Hepatocyte (in vitro differentiated cells): ENCODE measurements around the gene KLRF2. TPM values are rescaled to one million over a fixed set of nuclear protein-coding genes. Genes with fewer than 3 reads are reported as not detected.

Experiments
- DNase-seq: peaks from one replicate; pipeline ENCODE4 v3.0.0-alpha.2; 2016; ENCODE audit warnings: low spot score
- H2AFZ ChIP-seq: fragments of 200-600 bp; sonication (generic); 2 replicates; pipeline ENCODE4 v1.6.0; 2016; ENCODE audit warnings: antibody characterized with exemption, mild to moderate bottlenecking
- H3K27ac ChIP-seq: fragments of 200-600 bp; sonication (generic); 2 replicates; pipeline ENCODE4 v1.5.1; 2016; ENCODE audit warnings: mild to moderate bottlenecking
- H3K27me3 ChIP-seq: fragments of 200-600 bp; sonication (generic); 2 replicates; pipeline ENCODE4 v1.6.1; 2016
- H3K36me3 ChIP-seq: fragments of 200-600 bp; sonication (generic); replicated peaks from 2 replicates; pipeline ENCODE4 v1.5.1; 2016; ENCODE audit warnings: low read depth; ENCODE audit not compliant: insufficient read depth
- H3K4me1 ChIP-seq: fragments of 200-600 bp; sonication (generic); 2 replicates; pipeline ENCODE4 v1.5.1; 2016; ENCODE audit warnings: mild to moderate bottlenecking, moderate library complexity; ENCODE audit not compliant: insufficient read depth
- H3K4me2 ChIP-seq: fragments of 200-600 bp; sonication (generic); 2 replicates; pipeline ENCODE4 v1.6.0; 2016
- H3K4me3 ChIP-seq: fragments of 200-600 bp; sonication (generic); 2 replicates; pipeline ENCODE4 v1.5.1; 2016; ENCODE audit warnings: mild to moderate bottlenecking
- H3K79me2 ChIP-seq: fragments of 200-600 bp; sonication (generic); 2 replicates; pipeline ENCODE4 v1.6.0; 2017; ENCODE audit warnings: mild to moderate bottlenecking
- H3K9me2 ChIP-seq: fragments of 200-600 bp; sonication (generic); replicated peaks from 2 replicates; pipeline ENCODE4 v1.6.0; 2017; ENCODE audit warnings: mild to moderate bottlenecking; ENCODE audit not compliant: insufficient read depth
- H3K9me3 ChIP-seq: fragments of 200-600 bp; sonication (generic); 2 replicates; pipeline ENCODE4 v1.5.1; 2016; ENCODE audit warnings: low read depth, mild to moderate bottlenecking
- H4K20me1 ChIP-seq: fragments of 200-600 bp; sonication (generic); 2 replicates; pipeline ENCODE4 v1.6.0; 2016; ENCODE audit warnings: mild to moderate bottlenecking; ENCODE audit not compliant: insufficient read depth, poor library complexity, severe bottlenecking
- EZH2 ChIP-seq: fragments of 200-600 bp; sonication (generic); IDR thresholded peaks from 2 replicates; pipeline ENCODE4 v1.6.1; 2016; ENCODE audit warnings: antibody characterized with exemption, mild to moderate bottlenecking, borderline replicate concordance
- EZH2phosphoT487 ChIP-seq: fragments of 200-600 bp; sonication (generic); IDR thresholded peaks from one replicate; pipeline ENCODE4 v1.6.1; 2018; ENCODE audit warnings: antibody characterized with exemption, mild to moderate bottlenecking, low read depth, moderate library complexity; ENCODE audit not compliant: unreplicated experiment, severe bottlenecking
- WGBS: methylation state at CpG from one replicate; pipeline ENCODE4 v1.1.6; 2016; ENCODE audit warnings: low lambda C conversion rate; ENCODE audit errors: missing lambda C conversion rate; 5-methylcytosine and 5-hydroxymethylcytosine counted together
- polyA plus RNA-seq: library from polyadenylated mRNA; unstranded; fragments of >200 nt; fragmentation: Nextera tagmentation; extraction: Ambion mirVana; gene quantifications from 2 replicates; pipeline ENCODE4 v1.2.1, GENCODE V29; 2016
- total RNA-seq: library from RNA; depleted of rRNA; stranded (reverse); fragments of >200 nt; gene quantifications from 2 replicates; pipeline ENCODE4 v1.2.3, GENCODE V29; 2014
- TF ChIP-seq, protein P1 (sequence below): fragments of 200-600 bp; sonication (generic); IDR thresholded peaks from 2 replicates; pipeline ENCODE4 v1.5.1; 2016; ENCODE audit warnings: antibody characterized with exemption, mild to moderate bottlenecking; ENCODE audit not compliant: poor library complexity

The KLRF2 gene
- total and polyA plus RNA-seq, 2 experiments from 2014 or later, result not detected

DNA sequence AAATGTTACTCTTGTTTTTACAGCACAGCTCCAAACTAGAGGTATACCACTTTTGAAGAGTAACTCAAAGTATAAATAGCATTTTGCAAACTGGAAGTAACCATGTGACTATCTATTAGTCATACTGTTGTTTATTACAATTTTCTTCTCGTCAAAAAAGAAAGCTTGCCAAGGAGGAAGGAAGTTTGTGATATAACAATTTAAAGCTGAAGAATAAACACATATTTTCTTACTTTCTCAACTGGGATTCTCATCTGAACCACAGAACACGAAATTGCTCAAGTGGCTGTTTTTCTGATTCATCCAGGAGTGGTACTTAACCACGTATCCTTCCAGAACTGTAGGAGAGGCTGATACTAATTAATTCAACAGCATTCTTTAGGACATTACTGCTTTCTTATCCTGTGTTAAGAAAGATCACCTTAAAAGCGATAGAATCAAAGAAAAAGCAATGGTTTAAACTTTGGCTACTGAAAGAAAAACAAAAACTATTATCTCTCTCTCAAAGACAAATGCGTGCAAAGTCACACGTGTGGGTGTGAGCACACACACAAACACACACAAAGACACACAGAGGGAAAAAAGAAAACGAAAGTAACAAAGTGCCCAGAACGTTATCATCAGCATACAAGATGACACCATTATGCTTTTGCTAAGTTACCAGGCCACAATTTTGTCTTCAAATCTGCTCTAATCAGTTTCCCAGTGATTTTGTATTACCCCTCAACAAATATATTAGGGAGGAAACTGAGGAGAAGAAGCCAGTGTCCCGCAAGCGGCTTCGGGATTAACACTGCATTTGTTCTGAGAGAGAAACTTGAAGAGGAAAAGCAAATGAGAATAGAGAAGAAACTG lies 11.8 kb upstream of the KLRF2 start, which contains the start of gene CLEC2B:
Gene CLEC2B, minus strand, starts transcription at position 48 of the 855 bp plus-strand sequence.
- H4K20me1 ChIP-seq, result no peaks in the 10 kb centered on the region
- peaks cover 4% of the 10 kb centered on the region for H3K4me1 ChIP-seq
- TF ChIP-seq EZH2 (no peak), EZH2phosphoT487 (no peak)
- TF ChIP-seq, protein P1, sequence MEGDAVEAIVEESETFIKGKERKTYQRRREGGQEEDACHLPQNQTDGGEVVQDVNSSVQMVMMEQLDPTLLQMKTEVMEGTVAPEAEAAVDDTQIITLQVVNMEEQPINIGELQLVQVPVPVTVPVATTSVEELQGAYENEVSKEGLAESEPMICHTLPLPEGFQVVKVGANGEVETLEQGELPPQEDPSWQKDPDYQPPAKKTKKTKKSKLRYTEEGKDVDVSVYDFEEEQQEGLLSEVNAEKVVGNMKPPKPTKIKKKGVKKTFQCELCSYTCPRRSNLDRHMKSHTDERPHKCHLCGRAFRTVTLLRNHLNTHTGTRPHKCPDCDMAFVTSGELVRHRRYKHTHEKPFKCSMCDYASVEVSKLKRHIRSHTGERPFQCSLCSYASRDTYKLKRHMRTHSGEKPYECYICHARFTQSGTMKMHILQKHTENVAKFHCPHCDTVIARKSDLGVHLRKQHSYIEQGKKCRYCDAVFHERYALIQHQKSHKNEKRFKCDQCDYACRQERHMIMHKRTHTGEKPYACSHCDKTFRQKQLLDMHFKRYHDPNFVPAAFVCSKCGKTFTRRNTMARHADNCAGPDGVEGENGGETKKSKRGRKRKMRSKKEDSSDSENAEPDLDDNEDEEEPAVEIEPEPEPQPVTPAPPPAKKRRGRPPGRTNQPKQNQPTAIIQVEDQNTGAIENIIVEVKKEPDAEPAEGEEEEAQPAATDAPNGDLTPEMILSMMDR, result no peak
- no peaks in the 10 kb centered on the region for H3K27me3 ChIP-seq
- WGBS, result 52% methylated on average over 11 of the region's 11 CpGs
- peak within 1 kb of the TSS; percentile 71 for H3K27ac ChIP-seq
- no peaks in the 10 kb centered on the region for H3K9me3 ChIP-seq
- no peak within 1 kb of the TSS for H3K4me3 ChIP-seq
- H2AFZ ChIP-seq, result peak within 1 kb of the TSS; percentile 78
- DNase-seq, result peak; percentile 13
- no peaks in the 10 kb centered on the region for H3K9me2 ChIP-seq
- peak within 1 kb of the TSS; percentile 74 for H3K4me2 ChIP-seq
- no peaks in the 10 kb centered on the region for H3K79me2 ChIP-seq
- H3K36me3 ChIP-seq, result no peaks in the 10 kb centered on the region

DNA sequence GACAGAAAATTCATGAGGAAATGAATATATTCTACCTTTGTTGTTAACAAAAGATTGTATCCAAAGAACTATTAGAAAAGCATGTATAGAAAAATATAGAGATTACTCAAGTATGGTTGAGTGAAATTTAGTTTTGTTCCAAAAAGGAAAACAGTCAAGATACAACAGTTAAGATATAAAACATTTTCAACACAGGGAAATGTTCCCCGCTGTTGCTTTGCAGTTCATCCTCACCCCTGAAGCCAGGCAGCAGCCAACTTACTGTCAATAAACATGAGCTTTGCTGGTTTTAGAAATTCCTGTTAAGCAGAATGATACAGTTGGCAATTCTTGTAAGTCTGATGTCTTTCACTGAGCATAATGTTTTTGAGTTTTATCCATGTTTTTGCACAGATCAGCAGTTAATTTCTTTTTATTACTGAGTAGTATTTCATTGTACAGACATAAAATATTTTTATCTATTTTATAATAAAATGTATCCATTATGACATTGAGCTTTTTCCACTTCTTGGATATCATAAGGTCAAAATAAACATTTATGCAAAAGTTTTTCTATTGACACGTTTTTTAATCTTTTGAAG lies 10.9 kb upstream of the KLRF2 start:
- Histone ChIP-seq H3K4me2 (peak overlapping the region; percentile 74), H2AFZ (peak overlapping the region; percentile 78)

DNA sequence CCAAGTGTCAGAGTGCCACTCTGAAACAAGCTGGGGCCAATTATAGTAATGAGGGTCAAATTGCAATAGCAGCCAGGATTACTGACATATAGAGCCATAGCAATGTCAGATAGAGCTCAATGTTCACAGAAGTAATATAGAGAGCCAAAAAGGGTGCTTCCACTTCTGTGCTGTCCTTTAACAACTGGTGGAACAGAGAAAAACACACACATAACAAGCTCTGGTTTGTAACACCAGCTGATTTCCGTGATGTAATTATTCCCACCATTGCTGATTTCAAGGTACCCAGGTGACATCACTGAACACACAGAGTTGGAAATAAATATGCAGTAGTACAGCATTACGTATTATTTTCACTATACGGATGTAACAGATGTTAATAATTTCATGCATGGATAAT lies 9.1 kb upstream of the KLRF2 start:
- 78% methylated on average over 3 of the region's 3 CpGs for WGBS
- Histone ChIP-seq H2AFZ (no peak overlapping the region), H3K27ac (no peak overlapping the region), H3K4me2 (peak overlapping the region; percentile 12), H3K9me3 (no peaks in the 10 kb centered on the region), H3K27me3 (no peaks in the 10 kb centered on the region), H3K36me3 (no peaks in the 10 kb centered on the region), H3K79me2 (no peaks in the 10 kb centered on the region), H4K20me1 (no peaks in the 10 kb centered on the region), H3K9me2 (no peaks in the 10 kb centered on the region), H3K4me1 (peaks cover 4% of the 10 kb centered on the region), H3K4me3 (no peak overlapping the region)
- no peak for DNase-seq
- TF ChIP-seq EZH2phosphoT487, result no peak
- no peak for TF ChIP-seq EZH2
- TF ChIP-seq, protein P1, result no peak

More for the DNA sequence above, 10.9 kb upstream of the KLRF2 start:
- Histone ChIP-seq H3K9me3 (no peaks in the 10 kb centered on the region), H4K20me1 (no peaks in the 10 kb centered on the region), H3K4me1 (peaks cover 4% of the 10 kb centered on the region), H3K4me3 (no peak overlapping the region), H3K79me2 (no peaks in the 10 kb centered on the region), H3K27ac (peak overlapping the region; percentile 71), H3K27me3 (no peaks in the 10 kb centered on the region), H3K9me2 (no peaks in the 10 kb centered on the region), H3K36me3 (no peaks in the 10 kb centered on the region)
- TF ChIP-seq, protein P1, result no peak
- no peak for TF ChIP-seq EZH2
- no peak for TF ChIP-seq EZH2phosphoT487
- 78% methylated on average over 2 of the region's 2 CpGs for WGBS
- DNase-seq, result no peak
